HG03025 (cell line): ENCODE results near the gene ATG4C.
"Not testable (repeated sequence)": the region's sequence is repeated elsewhere in the genome, so short reads cannot be mapped to it uniquely, and the experiment has no call there.

ENCODE experiments used
- ATAC-seq: cut with Tn5 transposase; IDR thresholded peaks from one replicate; pipeline ENCODE4 v1.9.1; 2021; ENCODE audit warnings: mild to moderate bottlenecking, moderate library complexity; ENCODE audit not compliant: unreplicated experiment, low FRiP score

Gene ATG4C

GRCh38 chr1:62783736-62784508 is at the start of gene ATG4C:
ATG4C (plus strand) TSS chr1:62784132; CDS start chr1:62803787, 19,655 bp downstream.
- peak; percentile 95 for ATAC-seq

- no peak for ATAC-seq
Measured at GRCh38 chr1:62735491-62736171, 48.3 kb upstream of the ATG4C start.

GRCh38 chr1:62740701-62741100 is 43.2 kb upstream of the ATG4C start:
- ATAC-seq = not testable (repeated sequence)

- ATAC-seq = no peak
Measured at GRCh38 chr1:62744611-62745577, 39.0 kb upstream of the ATG4C start.

- no peak for ATAC-seq
Measured at GRCh38 chr1:62746086-62746808, 37.7 kb upstream of the ATG4C start.

- ATAC-seq = no peak
Measured at GRCh38 chr1:62746809-62747138, 37.2 kb upstream of the ATG4C start.

- ATAC-seq = no peak
Measured at GRCh38 chr1:62753031-62753965, 30.6 kb upstream of the ATG4C start.

GRCh38 chr1:62754938-62755337 is 29.0 kb upstream of the ATG4C start:
- ATAC-seq = not testable (repeated sequence)

GRCh38 chr1:62756255-62756884 is 27.6 kb upstream of the ATG4C start:
- ATAC-seq = not testable (repeated sequence)

GRCh38 chr1:62759232-62759875 is 24.6 kb upstream of the ATG4C start:
- not testable (repeated sequence) for ATAC-seq

GRCh38 chr1:62760021-62760782 is 23.7 kb upstream of the ATG4C start:
- ATAC-seq = not testable (repeated sequence)

GRCh38 chr1:62761223-62761870 is 22.6 kb upstream of the ATG4C start:
- not testable (repeated sequence) for ATAC-seq

- not testable (repeated sequence) for ATAC-seq
Measured at GRCh38 chr1:62762027-62762426, 21.9 kb upstream of the ATG4C start.

GRCh38 chr1:62765981-62766380 is 18.0 kb upstream of the ATG4C start:
- ATAC-seq = no peak

GRCh38 chr1:62768551-62768950 is 15.4 kb upstream of the ATG4C start:
- ATAC-seq = not testable (repeated sequence)

GRCh38 chr1:62772607-62773295 is 11.2 kb upstream of the ATG4C start:
- ATAC-seq = no peak
